ENCODE results near the gene TRIM9. TPM values are rescaled to one million over a fixed set of nuclear protein-coding genes. Genes with fewer than 3 reads are reported as not detected.
"Not testable (repeated sequence)": the region's sequence is repeated elsewhere in the genome, so short reads cannot be mapped to it uniquely, and the experiment has no call there.

The TRIM9 gene
- polyA plus RNA-seq, 3 donors from 2014 or later: 0.17 TPM; not detected in 2

DNA sequence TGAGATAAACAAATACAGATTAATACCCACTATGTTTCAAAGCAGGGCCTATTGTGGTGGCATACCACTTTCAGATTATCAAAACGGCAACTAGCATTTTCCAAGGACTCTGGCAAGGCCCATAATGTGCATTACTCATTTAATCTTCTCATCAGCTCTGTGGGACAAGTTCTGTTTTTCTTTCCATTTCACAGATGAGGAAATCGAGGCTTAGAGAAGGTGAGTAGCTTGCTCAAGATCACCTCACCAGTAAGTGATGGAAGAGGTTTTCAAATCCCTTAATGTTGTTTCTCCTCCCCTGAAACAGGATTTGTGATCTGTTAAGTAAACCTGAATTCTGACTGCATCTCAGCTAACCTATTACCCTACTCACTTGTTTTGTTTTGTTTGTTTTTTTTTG is 146.7 kb downstream of the TRIM9 start:
- no peak for DNase-seq
- Mint-ChIP-seq H3K9me3 (peaks cover 0 to 3% (median 0%) of the 10 kb centered on the region in 6 donors), H3K4me1 (peaks cover 11 to 15% of the 10 kb centered on the region in 2 donors), H3K36me3 (no peaks in the 10 kb centered on the region), H3K4me3 (no peak overlapping the region), H3K27me3 (ENCODE audit: low read depth in 3 of 3) (peaks cover 2 to 14% (median 5%) of the 10 kb centered on the region in 3 donors), H3K27ac (no peak overlapping the region)

DNA sequence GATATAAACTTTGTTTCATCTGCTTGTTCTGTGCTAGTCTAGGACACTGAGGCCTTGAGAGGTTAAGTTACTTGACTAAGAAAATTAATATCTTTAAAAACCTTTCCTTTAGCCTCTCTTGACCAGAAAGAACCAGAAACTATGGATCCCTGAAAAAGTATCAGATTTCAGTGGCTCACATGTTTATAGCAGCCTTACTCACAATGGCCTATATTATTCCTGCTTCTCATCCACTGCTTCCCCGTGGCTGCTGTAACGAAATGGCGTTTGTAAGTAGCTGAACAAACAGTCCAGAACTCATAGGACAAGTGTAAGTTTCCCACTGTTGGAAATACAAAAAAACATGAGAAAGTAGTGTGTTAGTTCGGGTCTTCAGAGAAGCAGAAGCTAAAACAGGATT is 147.5 kb downstream of the TRIM9 start:
- Mint-ChIP-seq H3K27ac (no peak overlapping the region), H3K9me3 (peaks cover 0 to 3% (median 0%) of the 10 kb centered on the region in 6 donors), H3K27me3 (ENCODE audit: low read depth in 3 of 3) (peaks cover 2 to 19% (median 8%) of the 10 kb centered on the region in 3 donors), H3K4me3 (no peak overlapping the region), H3K36me3 (no peaks in the 10 kb centered on the region), H3K4me1 (peaks cover 11 to 15% of the 10 kb centered on the region in 2 donors)
- DNase-seq: no peak

DNA sequence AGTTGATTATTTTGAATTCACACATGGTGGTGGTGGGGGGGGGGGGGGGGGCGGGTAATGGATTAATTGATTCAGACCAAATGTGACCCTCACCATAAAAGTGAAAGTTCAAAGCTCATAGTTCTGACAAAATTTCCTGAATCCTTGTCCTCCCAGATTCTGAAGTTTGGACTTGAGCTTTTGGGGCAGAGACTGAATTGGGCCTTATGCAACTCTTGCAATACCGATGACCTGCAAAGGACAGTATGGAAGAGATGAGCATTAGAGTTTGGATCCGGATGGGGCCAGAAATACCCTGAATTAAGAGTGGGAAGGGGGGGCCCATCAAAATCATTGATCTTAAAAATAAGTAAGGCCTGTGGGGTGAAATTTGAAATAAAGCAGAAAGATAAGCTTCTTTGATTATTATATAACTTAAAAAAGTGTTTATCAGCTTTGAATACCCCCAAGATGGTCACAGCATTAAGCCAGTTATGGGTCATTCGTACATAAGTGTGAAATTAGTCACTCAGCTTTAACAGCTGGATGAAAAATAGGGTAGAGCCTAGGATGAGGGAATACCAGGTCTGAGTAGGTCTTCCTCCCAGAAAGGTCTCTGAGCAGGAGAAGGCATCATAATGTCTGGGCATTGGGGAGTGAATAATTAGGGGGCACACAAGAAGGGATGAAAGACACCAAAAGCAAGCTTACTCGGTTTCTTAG is 148.5 kb downstream of the TRIM9 start:
- DNase-seq: no peak
- H3K36me3 Mint-ChIP-seq: no peaks in the 10 kb centered on the region
- no peak overlapping the region for H3K27ac Mint-ChIP-seq
- no peak overlapping the region for H3K4me3 Mint-ChIP-seq
- H3K9me3 Mint-ChIP-seq: peaks cover 0 to 3% (median 0%) of the 10 kb centered on the region in 6 donors
- peaks cover 11 to 15% of the 10 kb centered on the region in 2 donors for H3K4me1 Mint-ChIP-seq
- H3K27me3 Mint-ChIP-seq (ENCODE audit: low read depth in 3 of 3): peaks cover 2 to 24% (median 11%) of the 10 kb centered on the region in 3 donors

DNA sequence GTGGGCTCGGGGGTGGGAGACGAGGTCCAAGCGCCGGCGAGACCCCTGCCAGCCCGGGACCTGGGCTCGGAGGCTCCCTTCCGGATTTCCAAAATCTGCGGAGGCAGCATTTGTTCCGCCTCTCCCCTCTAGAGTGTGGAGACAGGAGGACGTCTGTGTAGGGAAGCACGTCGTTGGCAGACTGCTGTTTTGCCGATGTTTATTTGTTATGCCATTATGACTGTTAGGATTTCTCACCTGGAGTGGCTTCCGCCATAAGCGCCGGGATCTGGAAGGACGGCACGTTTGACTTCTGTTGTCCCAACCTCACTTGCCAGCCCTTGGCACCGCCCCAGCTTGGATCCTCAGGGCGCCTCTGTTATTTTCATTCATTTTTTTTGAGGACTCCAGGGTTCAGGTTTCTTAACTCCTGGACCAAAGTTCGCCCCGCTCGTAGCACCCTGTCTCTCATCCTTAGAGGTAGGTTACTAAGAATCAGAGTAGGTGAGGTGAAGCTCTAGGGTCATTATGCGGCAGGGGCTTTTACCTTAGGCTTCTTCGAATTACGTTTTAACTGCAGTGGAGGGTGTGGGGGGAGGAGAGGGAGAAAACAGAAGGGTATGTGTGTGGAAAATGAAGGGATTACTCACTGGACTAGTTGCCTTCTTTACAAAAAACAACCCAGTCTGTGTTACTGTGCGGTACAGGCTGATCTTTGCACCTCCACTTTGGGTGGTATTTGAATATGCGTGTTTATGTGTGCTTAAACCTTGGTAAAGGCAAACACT is 150.1 kb downstream of the TRIM9 start:
- no peak for DNase-seq
- no peak overlapping the region for H3K27ac Mint-ChIP-seq
- H3K27me3 Mint-ChIP-seq (ENCODE audit: low read depth in 3 of 3): peaks cover 4 to 30% (median 14%) of the 10 kb centered on the region in 3 donors
- H3K4me3 Mint-ChIP-seq: peak overlapping the region; percentile 84 to 89 (median 85)
- H3K4me1 Mint-ChIP-seq: peaks cover 11 to 15% of the 10 kb centered on the region in 2 donors
- peaks cover 0 to 3% (median 0%) of the 10 kb centered on the region in 6 donors for H3K9me3 Mint-ChIP-seq
- no peaks in the 10 kb centered on the region for H3K36me3 Mint-ChIP-seq

DNA sequence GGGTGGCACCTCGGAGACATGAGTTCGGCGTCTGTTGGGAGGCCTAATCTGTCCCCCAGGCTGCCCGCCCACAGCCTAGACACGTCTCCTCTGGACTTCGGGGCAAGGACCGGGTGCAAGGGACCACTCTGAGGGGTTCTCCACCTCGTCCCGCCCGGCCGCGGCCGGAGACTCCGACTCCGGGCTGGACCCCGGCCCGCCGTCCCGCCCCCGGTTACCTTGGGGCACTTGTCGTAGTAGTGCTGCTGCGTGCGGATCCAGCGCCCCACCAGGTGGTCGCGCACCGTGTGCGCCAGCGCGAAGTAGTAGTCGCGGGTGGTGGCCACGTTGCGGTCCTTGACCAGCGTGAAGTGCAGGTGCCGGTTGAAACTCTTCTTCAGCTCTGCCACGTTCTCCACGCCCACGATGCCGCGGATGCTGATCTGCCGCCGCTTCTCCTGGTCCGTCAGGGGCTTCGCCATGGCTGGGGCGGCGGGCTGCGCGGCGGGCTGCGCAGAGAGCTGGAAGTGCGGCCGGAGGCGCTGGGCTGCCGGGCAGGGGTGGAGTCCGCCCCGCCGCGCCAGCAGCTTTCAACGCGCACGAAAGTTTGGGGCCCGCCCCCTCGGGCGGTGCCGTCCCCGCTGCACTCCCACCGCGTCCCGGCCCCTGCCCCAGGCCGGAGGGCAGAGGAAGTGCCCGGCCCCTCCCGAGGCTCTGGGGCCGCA is 150.8 kb downstream of the TRIM9 start, which contains the start of gene PYGL:
Gene PYGL (minus strand): TSS at position 541 of the 704 bp plus-strand sequence. CDS start 80 bp downstream, at position 461.
- peak in 2 of 3 donors; percentile 5 to 14 for DNase-seq
- Mint-ChIP-seq H3K27ac (no peak within 1 kb of the TSS), H3K36me3 (no peaks in the 10 kb centered on the region), H3K9me3 (peaks cover 0 to 3% (median 0%) of the 10 kb centered on the region in 6 donors), H3K4me3 (peak within 1 kb of the TSS; percentile 84 to 89 (median 85)), H3K27me3 (ENCODE audit: low read depth in 3 of 3) (peaks cover 4 to 30% (median 14%) of the 10 kb centered on the region in 3 donors), H3K4me1 (peaks cover 11 to 15% of the 10 kb centered on the region in 2 donors)

DNA sequence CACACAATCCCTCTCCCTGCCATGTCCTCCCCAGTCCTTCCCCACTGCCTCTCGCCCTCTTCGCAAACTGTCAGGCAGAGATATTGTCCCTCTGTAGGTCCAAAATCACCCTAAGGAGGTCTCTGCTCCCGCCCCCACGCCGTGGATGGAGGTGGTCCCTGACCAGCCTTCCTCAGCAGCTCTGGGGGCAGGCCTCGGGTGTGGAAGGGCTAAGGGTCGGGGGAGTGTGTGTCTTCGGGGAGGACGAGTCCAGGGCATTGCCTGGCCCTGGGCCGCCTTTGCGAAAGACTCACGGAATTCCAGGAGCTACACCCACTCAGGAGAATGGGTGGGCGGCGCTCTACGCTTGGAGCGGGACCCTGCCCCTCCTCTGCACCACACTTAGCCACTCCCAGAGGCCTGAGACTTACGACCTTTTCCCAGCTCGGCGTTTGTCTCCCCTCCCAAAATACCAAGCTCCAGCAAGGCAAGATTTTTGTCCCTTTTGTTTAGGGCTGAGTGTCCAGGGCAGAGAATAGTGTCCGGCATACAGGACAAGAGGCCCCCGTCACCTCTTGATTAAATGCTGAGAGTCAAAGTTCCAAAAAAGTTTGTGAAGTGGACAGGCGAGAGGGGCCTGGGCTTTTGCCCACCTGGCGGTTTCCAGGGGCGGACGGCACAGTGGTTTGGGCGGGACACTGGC is 151.5 kb downstream of the TRIM9 start:
- H3K9me3 Mint-ChIP-seq: peaks cover 0 to 3% (median 0%) of the 10 kb centered on the region in 6 donors
- peaks cover 4 to 30% (median 14%) of the 10 kb centered on the region in 3 donors for H3K27me3 Mint-ChIP-seq (ENCODE audit: low read depth in 3 of 3)
- H3K4me3 Mint-ChIP-seq: peak overlapping the region; percentile 65 to 77 (median 74)
- no peak overlapping the region for H3K27ac Mint-ChIP-seq
- H3K36me3 Mint-ChIP-seq: no peaks in the 10 kb centered on the region
- H3K4me1 Mint-ChIP-seq: peaks cover 11 to 15% of the 10 kb centered on the region in 2 donors
- no peak for DNase-seq

DNA sequence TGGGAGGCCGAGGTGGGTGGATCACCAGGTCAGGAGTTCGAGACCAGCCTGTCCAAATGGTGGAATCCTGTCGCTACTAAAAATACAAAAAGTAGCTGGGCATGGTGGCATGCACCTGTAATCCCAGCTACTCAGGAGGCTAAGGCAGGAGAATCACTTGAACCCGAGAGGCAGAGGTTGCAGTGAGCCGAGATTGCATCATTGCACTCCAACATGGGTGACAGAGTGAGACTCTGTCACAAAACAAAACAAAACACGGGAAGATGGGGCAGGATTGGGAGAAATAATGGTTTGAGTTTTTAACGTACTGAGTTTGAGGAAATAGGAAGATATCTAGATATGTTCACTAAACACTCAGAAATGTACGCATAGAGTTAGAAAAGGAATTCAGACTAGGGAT is 153.3 kb downstream of the TRIM9 start:
- DNase-seq, H3K9me3 Mint-ChIP-seq, H3K36me3 Mint-ChIP-seq, H3K27ac Mint-ChIP-seq: not testable (repeated sequence)
- Mint-ChIP-seq H3K27me3 (ENCODE audit: low read depth in 3 of 3) (peaks cover 4 to 30% (median 14%) of the 10 kb centered on the region in 3 donors), H3K4me1 (peaks cover 11 to 15% of the 10 kb centered on the region in 2 donors), H3K4me3 (peak overlapping the region in 1 of 5 donors; percentile 39)

DNA sequence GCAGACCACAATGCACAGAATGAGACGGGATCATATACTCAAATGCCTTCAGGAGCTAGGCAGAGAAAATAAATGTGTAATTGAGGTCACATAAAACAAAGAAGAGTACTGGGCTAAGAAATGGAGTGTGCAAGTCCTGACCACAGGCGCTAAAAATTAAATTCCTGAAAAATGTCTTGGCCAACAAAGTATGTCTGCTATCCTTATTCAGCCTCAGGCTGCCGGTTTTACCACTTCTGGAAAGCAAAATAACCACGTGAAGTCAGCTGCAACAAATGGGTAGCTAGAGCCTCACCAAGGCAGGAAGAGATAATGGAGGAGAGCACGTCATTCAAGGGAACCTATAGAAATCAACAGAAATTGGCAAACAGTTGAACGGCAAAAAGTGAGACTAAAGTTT is 153.8 kb downstream of the TRIM9 start:
- H3K4me3 Mint-ChIP-seq: no peak overlapping the region
- DNase-seq: no peak
- no peak overlapping the region for H3K27ac Mint-ChIP-seq
- H3K27me3 Mint-ChIP-seq (ENCODE audit: low read depth in 3 of 3): peaks cover 4 to 27% (median 14%) of the 10 kb centered on the region in 3 donors
- no peaks in the 10 kb centered on the region for H3K9me3 Mint-ChIP-seq
- peaks cover 11 to 15% of the 10 kb centered on the region in 2 donors for H3K4me1 Mint-ChIP-seq
- no peaks in the 10 kb centered on the region for H3K36me3 Mint-ChIP-seq

DNA sequence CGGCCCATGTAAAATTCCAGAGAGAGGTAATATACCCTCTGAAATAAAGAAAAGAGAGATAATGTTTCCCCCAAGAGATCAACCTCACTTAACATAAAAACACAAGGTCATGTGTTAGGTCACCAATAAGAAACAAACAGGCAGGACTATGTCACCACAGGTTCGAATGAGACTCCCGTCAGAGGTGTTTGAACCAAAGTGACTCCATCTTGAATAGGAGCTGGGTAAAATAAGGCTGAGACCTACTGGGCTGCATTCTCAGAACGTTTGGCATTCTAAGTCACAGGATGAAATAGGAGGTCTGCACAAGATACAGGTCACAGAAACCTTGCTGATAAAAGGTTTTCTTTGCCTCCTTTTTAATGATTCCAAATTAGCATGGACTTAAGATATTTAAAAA is 157.1 kb downstream of the TRIM9 start:
- H3K4me1 Mint-ChIP-seq: no peaks in the 10 kb centered on the region
- no peak overlapping the region for H3K4me3 Mint-ChIP-seq
- H3K9me3 Mint-ChIP-seq: no peaks in the 10 kb centered on the region
- peaks cover 2 to 14% (median 7%) of the 10 kb centered on the region in 3 donors for H3K27me3 Mint-ChIP-seq (ENCODE audit: low read depth in 3 of 3)
- DNase-seq: no peak
- no peaks in the 10 kb centered on the region for H3K36me3 Mint-ChIP-seq
- H3K27ac Mint-ChIP-seq: no peak overlapping the region

DNA sequence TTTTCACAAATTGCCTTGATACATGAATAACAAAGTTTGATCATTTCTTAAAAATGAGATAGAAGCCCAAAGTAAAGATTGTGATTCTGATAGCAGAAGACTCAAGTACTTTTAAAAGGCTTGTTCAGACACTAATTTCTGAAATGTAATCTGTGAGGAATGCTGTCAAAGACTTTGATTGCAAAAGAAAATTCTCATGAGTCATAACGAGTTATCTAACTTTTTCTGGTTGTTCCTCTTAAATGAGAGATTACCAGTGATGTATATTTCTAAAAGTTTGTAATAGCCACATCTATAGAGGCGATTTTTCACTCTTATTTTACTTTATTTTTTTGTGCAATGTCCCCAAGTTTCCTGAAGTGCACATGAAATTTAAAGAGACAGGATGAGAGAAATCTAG is 157.6 kb downstream of the TRIM9 start:
- Mint-ChIP-seq H3K4me3 (no peak overlapping the region), H3K4me1 (no peaks in the 10 kb centered on the region), H3K36me3 (no peaks in the 10 kb centered on the region), H3K9me3 (no peaks in the 10 kb centered on the region), H3K27me3 (ENCODE audit: low read depth in 3 of 3) (peaks cover 5 to 10% (median 7%) of the 10 kb centered on the region in 3 donors), H3K27ac (no peak overlapping the region)
- no peak for DNase-seq

DNA sequence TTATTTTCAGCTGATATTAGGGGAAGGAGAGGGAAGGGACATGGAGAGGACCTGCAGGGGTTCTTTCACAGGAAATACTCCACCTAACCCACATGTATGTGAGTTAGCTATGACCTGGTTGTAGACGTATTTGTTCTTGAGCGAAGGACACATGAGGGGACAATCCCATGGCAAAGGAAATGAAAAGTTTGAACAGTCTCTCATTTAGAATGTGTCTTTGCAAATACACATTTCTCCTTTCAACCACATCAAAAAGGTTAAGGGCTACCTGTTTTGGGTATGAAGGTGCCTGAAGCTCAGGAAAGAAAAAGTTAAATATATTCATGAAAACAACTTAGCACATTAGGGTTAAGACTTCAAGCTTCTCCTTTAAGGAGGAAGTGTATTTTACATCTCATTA is 158.0 kb downstream of the TRIM9 start:
- Mint-ChIP-seq H3K9me3 (no peaks in the 10 kb centered on the region), H3K36me3 (no peaks in the 10 kb centered on the region), H3K27ac (no peak overlapping the region), H3K4me3 (no peak overlapping the region), H3K4me1 (no peaks in the 10 kb centered on the region), H3K27me3 (ENCODE audit: low read depth in 3 of 3) (peaks cover 5 to 12% (median 6%) of the 10 kb centered on the region in 3 donors)
- no peak for DNase-seq

DNA sequence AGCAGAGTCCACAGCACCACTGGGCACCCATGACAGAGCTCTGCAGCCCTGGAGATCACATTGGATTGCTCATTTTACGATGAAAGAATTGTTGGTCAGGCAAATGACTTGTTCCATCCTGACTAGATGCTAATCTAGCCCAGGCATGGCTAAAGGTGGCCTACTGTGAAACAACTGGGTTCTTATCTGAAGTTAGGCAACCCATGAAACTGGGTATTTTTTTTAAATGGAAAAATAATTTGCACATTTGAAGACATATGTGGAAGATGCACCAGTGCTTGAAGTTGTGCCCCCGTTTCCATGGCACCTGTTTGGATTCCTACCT is 158.9 kb downstream of the TRIM9 start:
- Mint-ChIP-seq H3K9me3 (no peaks in the 10 kb centered on the region), H3K27me3 (ENCODE audit: low read depth in 3 of 3) (peaks cover 2 to 4% (median 4%) of the 10 kb centered on the region in 3 donors), H3K4me3 (no peak overlapping the region), H3K36me3 (no peaks in the 10 kb centered on the region), H3K4me1 (no peaks in the 10 kb centered on the region), H3K27ac (no peak overlapping the region)
- no peak for DNase-seq
